NT2/D1 (cell line): ENCODE results near the gene DNASE2.
A peak's percentile ranks its signal among the peaks of the same experiment; 100 is the strongest.
"Not testable (repeated sequence)": the region's sequence is repeated elsewhere in the genome, so short reads cannot be mapped to it uniquely, and the experiment has no call there.

Experiments used
- DNase-seq: peaks from one replicate; pipeline ENCODE4 v3.0.0-alpha.2; 2011; ENCODE audit warnings: low read depth, low spot score
- H3K27me3 ChIP-seq: 2 replicates; pipeline ENCODE4 v1.6.0; 2011; ENCODE audit warnings: mild to moderate bottlenecking; ENCODE audit not compliant: insufficient read length, insufficient read depth
- H3K36me3 ChIP-seq: 2 replicates; pipeline ENCODE4 v1.6.1; 2011; ENCODE audit warnings: mild to moderate bottlenecking, low read length, mixed read lengths; ENCODE audit not compliant: insufficient read depth, insufficient read length
- H3K4me1 ChIP-seq: 2 replicates; pipeline ENCODE4 v1.5.1; 2011; ENCODE audit not compliant: insufficient read depth, insufficient read length
- H3K4me3 ChIP-seq: 2 replicates; pipeline ENCODE4 v1.5.1; 2011; ENCODE audit warnings: low read depth; ENCODE audit not compliant: insufficient read length
- H3K9ac ChIP-seq: 2 replicates; pipeline ENCODE4 v1.6.0; 2011; ENCODE audit warnings: low read depth; ENCODE audit not compliant: insufficient read length
- H3K9me3 ChIP-seq: 2 replicates; pipeline ENCODE4 v1.5.1; 2011; ENCODE audit warnings: mild to moderate bottlenecking, low read length; ENCODE audit not compliant: insufficient read depth
- SUZ12 ChIP-seq: IDR thresholded peaks from 2 replicates; pipeline ENCODE4 v1.6.1; 2011; ENCODE audit not compliant: insufficient read length, insufficient read depth; ENCODE audit errors: extremely low read depth
- YY1 ChIP-seq: IDR thresholded peaks from 2 replicates; pipeline ENCODE4 v1.6.1; 2011; ENCODE audit not compliant: insufficient read length, insufficient read depth
- ZNF274 ChIP-seq: IDR thresholded peaks from 2 replicates; pipeline ENCODE4 v1.6.1; 2011; ENCODE audit warnings: mild to moderate bottlenecking, low read depth, low read length

DNASE2 gene, protein sequence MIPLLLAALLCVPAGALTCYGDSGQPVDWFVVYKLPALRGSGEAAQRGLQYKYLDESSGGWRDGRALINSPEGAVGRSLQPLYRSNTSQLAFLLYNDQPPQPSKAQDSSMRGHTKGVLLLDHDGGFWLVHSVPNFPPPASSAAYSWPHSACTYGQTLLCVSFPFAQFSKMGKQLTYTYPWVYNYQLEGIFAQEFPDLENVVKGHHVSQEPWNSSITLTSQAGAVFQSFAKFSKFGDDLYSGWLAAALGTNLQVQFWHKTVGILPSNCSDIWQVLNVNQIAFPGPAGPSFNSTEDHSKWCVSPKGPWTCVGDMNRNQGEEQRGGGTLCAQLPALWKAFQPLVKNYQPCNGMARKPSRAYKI

DNA sequence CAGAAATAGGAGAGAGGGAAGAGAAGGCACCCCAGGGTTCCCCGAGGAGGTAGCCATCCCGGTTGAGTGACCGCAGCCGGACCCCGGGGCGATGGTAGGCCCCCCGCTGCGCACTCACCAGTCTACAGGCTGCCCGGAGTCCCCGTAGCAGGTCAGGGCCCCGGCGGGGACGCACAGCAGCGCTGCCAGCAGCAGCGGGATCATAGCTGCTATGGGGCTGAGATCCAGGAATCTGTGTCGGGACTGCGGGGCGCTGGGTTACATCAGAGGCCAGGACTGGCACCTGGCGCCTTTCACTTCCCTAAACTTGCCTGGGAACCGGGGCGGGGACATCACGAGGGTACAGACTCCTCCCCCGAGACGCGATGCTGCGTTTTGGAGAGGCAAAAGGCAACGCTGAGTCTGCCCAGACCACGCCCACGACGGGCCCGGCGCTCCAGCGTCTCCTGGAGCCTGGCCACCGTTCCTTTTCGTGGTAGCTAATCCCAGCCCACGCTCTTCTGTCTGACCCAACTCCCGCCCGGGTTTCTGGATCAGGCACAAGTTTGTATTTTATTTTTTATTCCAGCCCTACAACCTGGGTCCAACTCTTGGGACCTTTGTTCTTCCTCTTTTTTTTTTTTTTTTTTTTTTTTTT lies at the start of gene DNASE2:
TSS of gene DNASE2 (minus strand) at position 278 of the 637 bp plus-strand sequence. CDS start at position 204, 74 bp downstream.
- Histone ChIP-seq H3K27me3 (peaks cover 33% of the 10 kb centered on the region), H3K9me3 (peaks cover 16% of the 10 kb centered on the region), H3K36me3 (no peaks in the 10 kb centered on the region), H3K9ac (peak within 1 kb of the TSS; percentile 82), H3K4me1 (peaks cover 3% of the 10 kb centered on the region), H3K4me3 (peak within 1 kb of the TSS; percentile 78)
- DNase-seq = peak; percentile 92
- TF ChIP-seq YY1 (no peak), ZNF274 (no peak), SUZ12 (no peak)

DNA sequence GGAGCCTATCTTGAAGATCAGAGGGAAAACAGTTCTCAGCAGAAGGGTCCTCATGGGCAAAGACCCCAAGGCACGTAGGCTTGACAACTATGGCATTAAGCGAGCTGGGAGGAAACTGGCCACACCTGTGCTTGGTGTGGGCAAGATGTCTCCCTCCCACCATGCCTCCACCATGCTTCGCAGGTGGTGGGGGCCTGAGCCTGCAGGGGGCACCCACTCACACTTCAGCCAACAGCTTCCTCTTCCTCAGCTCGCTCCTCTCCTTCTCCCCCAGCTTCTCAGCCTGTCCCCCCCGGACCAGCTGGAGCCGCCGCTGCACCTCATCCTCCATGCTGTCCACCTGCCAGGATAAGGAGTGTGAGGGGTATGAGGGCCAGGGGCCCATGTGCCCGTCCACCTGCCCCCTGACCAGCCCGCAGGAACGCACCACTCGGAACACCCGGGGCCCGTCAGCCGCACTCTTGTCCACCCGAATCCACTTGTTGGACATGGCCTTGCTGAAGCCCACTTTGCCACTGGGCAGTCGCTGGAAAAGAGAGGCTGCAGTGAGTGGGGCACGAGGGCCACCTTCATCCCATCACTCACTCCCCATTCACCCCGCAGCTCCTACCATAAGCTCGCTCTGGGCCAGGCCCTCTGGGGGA lies 48.9 kb upstream of the DNASE2 start:
- no peaks in the 10 kb centered on the region for H3K27me3 ChIP-seq
- H3K9ac ChIP-seq = peak overlapping the region; percentile 0
- peaks cover 61% of the 10 kb centered on the region for H3K36me3 ChIP-seq
- no peaks in the 10 kb centered on the region for H3K4me1 ChIP-seq
- TF ChIP-seq YY1 = no peak
- TF ChIP-seq ZNF274 = no peak
- no peak for TF ChIP-seq SUZ12
- DNase-seq = no peak
- no peaks in the 10 kb centered on the region for H3K9me3 ChIP-seq
- H3K4me3 ChIP-seq = no peak overlapping the region

DNA sequence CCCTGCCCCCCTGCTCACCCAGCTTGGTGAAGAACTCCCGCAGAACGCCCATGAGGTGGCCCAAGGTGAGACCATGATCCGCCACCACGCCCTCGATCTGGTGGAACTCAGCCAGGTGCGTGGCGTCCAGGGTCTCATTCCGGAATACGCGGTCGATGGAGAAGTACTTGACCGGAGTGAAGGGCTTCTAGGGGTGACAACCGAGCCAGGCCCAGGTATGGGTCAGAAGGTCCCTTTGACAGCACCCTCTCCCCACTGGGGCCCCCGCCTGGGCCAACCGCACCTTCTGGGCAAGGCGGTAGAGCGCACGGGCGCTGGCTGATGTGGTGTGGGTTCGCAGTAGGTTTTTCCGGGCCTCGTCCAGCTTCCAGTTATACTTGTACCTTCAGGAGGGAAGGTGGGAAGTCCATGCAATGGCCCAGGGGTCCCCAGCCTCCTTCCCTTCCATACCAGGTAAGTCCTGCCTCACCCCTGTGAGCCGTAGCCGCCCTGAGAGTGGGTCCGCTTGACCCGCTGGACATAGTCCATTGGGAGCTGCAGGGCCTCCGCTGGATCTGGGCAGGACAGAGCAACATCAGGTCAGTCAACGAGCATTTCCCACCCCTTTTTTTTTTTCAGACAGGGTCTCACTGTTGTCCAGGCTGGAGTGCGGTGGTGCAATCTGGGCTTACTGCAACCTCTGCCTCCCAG lies 43.5 kb upstream of the DNASE2 start:
- TF ChIP-seq SUZ12 = no peak
- no peak for TF ChIP-seq ZNF274
- no peak for TF ChIP-seq YY1
- H3K9me3 ChIP-seq = no peaks in the 10 kb centered on the region
- no peak for DNase-seq
- H3K9ac ChIP-seq = no peak overlapping the region
- H3K4me3 ChIP-seq = no peak overlapping the region
- no peaks in the 10 kb centered on the region for H3K27me3 ChIP-seq
- H3K36me3 ChIP-seq = peaks cover 70% of the 10 kb centered on the region
- no peaks in the 10 kb centered on the region for H3K4me1 ChIP-seq

DNA sequence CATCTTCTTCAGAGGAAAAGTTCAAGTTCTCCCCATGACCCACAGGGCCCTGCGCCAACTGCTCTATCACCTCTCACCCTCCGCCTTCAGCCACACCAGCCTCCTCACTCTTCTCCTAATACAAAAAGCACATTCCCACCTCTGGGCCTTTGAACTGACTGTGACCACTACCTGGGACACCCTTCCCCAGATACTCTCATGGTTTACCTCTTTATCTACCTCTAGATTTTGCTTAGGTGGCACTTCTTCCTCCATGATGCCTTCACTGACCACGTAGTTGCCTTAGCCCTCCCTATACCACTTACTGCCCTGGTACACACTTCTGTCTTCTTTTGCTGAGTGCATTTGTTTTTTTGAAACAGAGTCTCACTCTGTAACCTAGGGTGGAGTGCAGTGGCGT lies 41.7 kb upstream of the DNASE2 start:
- H3K9ac ChIP-seq = no peak overlapping the region
- no peak overlapping the region for H3K4me3 ChIP-seq
- peaks cover 52% of the 10 kb centered on the region for H3K36me3 ChIP-seq
- TF ChIP-seq SUZ12 = no peak
- TF ChIP-seq ZNF274 = no peak
- TF ChIP-seq YY1 = no peak
- DNase-seq = no peak
- peaks cover 7% of the 10 kb centered on the region for H3K27me3 ChIP-seq
- H3K4me1 ChIP-seq = peaks cover 2% of the 10 kb centered on the region
- H3K9me3 ChIP-seq = peaks cover 9% of the 10 kb centered on the region; the same call in 1 of the 2 replicates

DNA sequence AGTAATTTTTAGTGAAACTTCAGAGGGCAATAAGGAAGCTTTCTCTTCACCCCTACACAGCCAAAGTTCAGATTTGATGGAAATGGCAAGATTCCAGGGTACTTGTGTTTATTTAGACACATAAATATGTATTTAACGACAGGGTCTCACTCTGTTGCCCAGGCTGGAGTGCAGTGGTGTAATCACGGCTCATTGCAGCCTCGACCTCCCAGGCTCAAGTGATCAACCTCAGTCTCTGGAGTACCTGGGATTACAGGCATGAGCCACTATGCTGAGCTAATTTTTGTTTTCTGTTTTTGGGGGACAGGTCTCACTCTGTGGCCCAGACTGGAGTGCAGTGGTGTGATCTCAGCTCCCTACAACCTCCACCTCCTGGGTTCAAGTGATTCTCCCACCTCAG lies 39.8 kb upstream of the DNASE2 start:
- peaks cover 40% of the 10 kb centered on the region for H3K36me3 ChIP-seq

DNA sequence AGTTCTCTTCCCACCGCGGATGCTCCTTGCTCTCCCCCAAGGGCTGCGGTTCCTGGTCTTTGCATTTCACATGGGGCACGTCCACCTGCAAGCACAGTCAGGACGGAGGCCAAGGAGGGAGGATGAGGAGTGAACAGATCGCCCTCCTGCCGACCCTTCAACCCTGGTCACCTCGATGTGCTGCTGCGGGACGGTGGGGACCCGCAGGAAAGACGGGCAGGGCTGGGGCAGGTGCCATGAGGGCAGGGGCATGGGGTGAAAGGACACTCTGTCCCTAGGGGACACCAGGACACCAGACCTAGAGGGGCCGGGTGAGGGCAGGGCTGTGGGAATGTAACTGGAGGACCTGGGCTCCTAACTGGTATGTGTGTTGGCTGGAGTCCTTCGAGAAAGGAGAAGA lies 37.0 kb upstream of the DNASE2 start:
- Histone ChIP-seq H3K9me3 (peaks cover 9% of the 10 kb centered on the region; the same call in 1 of the 2 replicates), H3K27me3 (peaks cover 8% of the 10 kb centered on the region), H3K9ac (no peak overlapping the region), H3K36me3 (peaks cover 14% of the 10 kb centered on the region), H3K4me1 (peaks cover 4% of the 10 kb centered on the region), H3K4me3 (no peak overlapping the region)
- TF ChIP-seq YY1 (no peak), SUZ12 (no peak), ZNF274 (no peak)
- no peak for DNase-seq

More for the DNA sequence above, 39.8 kb upstream of the DNASE2 start:
- Histone ChIP-seq H3K4me1 (peaks cover 2% of the 10 kb centered on the region), H3K4me3 (no peak overlapping the region), H3K9me3 (peaks cover 9% of the 10 kb centered on the region; the same call in 1 of the 2 replicates), H3K9ac (no peak overlapping the region), H3K27me3 (peaks cover 8% of the 10 kb centered on the region)
- no peak for DNase-seq
- no peak for TF ChIP-seq YY1
- TF ChIP-seq ZNF274 = no peak
- TF ChIP-seq SUZ12 = no peak

DNA sequence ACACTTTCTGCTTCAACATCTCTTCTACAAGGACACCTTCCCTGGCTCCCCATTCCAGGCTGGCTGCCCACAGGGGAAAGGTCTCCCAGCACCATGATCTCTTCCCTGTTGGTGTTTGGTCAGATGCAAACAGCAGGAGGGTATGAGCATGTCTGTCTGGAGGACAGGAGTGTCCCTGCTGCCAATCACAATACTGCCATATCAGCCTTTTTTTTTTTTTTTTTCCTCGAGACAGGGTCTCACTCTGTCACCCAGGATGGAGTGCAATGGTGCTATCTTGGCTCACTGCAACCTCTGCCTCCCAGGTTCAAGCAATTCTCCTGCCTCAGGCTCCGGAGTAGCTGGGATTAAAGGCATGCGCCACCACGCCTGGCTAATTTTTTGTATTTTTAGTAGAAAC lies 34.6 kb upstream of the DNASE2 start:
- DNase-seq, H3K27me3 ChIP-seq, H3K4me3 ChIP-seq, H3K4me1 ChIP-seq, H3K9ac ChIP-seq, H3K9me3 ChIP-seq, H3K36me3 ChIP-seq: not testable (repeated sequence)
